ENCODE data around the gene NKX6-2.
"Not testable (repeated sequence)": the region's sequence is repeated elsewhere in the genome, so short reads cannot be mapped to it uniquely, and the experiment has no call there.

Gene NKX6-2

DNA sequence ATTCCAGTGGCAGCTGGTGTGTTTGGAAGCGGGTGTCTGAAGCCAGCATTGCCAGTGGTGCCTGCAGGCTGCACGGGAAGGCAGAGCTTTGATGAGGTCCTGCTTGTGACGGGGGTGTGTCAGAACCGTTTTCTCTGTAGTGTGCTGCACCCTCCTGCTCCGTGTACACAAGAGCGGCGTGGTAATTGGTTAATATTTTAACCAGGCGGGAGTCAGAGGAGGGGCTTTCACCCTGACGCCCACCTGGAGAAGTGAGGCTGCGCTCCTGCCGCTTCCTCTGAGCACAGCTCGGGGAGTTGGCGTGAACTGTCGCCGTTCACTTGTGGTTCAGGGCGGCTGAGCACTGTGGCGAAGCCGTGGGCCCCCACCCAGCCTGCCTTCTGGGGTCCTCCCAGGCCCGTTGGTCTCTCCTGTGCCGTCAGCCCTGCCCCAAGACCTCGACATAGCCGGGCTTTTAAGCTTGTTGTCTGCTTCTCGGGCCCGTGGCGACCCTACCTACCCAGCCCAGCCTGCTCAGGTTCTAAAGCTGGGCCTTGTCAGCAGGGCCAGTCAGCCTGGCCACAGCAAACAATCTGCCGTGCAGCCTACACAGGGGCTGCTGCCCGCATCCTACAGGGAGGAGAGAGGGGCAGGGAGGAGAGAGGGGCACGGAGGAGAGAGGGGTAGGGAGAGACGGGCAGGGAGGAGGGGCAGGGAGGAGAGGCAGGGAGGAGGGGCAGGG lies 11.6 kb downstream of the NKX6-2 start:
- Histone ChIP-seq H3K9me3 (ENCODE audit: insufficient read depth, low read length) (no peaks in the 10 kb centered on the region), H3K36me3 (replicated peaks; ENCODE audit: low read depth, low read length) (no peaks in the 10 kb centered on the region), H3K4me3 (ENCODE audit: low read length) (no peak overlapping the region), H3K4me2 (ENCODE audit: low read length) (no peak overlapping the region), H3K4me1 (ENCODE audit: low read length) (no peaks in the 10 kb centered on the region), H3K79me2 (ENCODE audit: low read length) (no peaks in the 10 kb centered on the region), H3K27me3 (ENCODE audit: low read depth, low read length) (no peaks in the 10 kb centered on the region), H4K20me1 (ENCODE audit: insufficient read depth, low read length) (no peaks in the 10 kb centered on the region), H3K27ac (ENCODE audit: low read length) (no peak overlapping the region), H2AFZ (ENCODE audit: low read depth, low read length) (no peak overlapping the region), H3K9ac (ENCODE audit: low read length) (no peak overlapping the region)
- TF ChIP-seq EZH2phosphoT487 (IDR thresholded peaks at IDR 0.05; ENCODE audit: low read depth): no peak
- TF ChIP-seq, protein P1, sequence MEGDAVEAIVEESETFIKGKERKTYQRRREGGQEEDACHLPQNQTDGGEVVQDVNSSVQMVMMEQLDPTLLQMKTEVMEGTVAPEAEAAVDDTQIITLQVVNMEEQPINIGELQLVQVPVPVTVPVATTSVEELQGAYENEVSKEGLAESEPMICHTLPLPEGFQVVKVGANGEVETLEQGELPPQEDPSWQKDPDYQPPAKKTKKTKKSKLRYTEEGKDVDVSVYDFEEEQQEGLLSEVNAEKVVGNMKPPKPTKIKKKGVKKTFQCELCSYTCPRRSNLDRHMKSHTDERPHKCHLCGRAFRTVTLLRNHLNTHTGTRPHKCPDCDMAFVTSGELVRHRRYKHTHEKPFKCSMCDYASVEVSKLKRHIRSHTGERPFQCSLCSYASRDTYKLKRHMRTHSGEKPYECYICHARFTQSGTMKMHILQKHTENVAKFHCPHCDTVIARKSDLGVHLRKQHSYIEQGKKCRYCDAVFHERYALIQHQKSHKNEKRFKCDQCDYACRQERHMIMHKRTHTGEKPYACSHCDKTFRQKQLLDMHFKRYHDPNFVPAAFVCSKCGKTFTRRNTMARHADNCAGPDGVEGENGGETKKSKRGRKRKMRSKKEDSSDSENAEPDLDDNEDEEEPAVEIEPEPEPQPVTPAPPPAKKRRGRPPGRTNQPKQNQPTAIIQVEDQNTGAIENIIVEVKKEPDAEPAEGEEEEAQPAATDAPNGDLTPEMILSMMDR (IDR thresholded peaks at IDR 0.05; ENCODE audit: low read depth, low read length): no peak

DNA sequence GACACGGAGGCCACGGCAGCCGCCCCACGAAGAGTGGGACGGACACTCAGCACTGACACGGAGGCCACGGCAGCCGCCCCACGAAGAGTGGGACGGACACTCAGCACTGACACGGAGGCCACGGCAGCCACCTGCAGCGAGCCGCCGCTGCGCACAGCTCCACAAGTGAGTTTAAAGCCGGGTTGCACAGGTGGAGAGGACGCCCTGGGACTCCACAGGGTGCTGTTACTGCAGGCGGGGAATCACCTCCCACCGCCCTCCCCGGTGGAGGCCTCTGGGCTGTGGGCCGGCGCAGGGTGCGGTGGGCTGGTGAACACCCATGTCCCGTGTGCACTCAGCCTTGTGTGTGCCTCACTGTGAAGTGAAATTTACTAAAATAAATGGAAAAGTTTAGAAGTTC lies 13.1 kb downstream of the NKX6-2 start:
- not testable (repeated sequence) for H2AFZ ChIP-seq (ENCODE audit: low read depth, low read length); H3K4me1 ChIP-seq (ENCODE audit: low read length); H3K36me3 ChIP-seq (replicated peaks; ENCODE audit: low read depth, low read length); H3K9ac ChIP-seq (ENCODE audit: low read length); H3K9me3 ChIP-seq (ENCODE audit: insufficient read depth, low read length); H4K20me1 ChIP-seq (ENCODE audit: insufficient read depth, low read length); H3K4me3 ChIP-seq (ENCODE audit: low read length); H3K79me2 ChIP-seq (ENCODE audit: low read length); H3K27ac ChIP-seq (ENCODE audit: low read length); H3K27me3 ChIP-seq (ENCODE audit: low read depth, low read length); H3K4me2 ChIP-seq (ENCODE audit: low read length)

DNA sequence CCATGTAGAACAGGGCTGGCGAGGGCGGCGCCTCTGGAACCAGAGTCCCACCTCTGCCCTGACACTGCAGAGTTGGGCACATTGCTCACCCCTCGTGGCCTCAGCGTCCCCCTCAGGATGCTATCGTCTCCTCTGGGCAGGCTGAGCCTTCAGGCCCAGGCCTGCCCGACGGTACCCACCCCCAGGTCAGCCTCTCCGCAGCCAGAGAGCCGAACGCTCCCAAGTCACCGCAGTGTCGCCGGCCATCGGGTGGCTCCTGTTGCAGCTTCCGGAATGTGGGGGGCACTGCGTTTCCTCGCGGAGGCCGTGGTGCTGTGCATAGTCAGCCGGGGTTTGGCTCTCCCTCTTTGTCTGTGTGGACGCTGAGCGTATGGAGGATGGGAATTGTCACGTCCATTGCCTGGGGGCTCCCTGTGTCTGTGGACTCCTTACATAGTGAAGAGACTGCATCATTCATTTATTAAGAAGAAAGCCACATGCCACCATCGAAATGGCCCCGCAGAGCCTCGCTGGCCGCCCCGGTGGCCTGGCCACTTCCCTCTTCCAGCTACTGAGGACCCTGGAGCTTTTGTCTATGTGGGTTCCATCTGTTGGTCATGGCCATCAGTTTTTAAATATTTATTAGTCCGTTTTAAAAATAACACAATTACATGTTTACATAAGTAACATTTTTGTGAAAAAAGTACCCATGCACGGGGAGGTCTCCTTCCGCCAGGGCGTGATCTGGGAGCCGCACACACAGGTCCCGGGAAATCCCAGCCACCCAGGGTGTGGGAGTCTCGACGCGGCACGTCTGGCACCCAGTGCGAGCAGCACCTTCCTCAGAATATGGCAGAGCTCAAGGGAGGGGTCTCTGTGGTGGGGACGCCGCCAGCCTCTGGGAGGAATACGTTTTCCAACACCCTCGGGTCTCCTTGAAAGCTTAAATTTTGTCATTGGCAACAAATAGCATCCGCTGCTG lies 15.6 kb downstream of the NKX6-2 start:
- H3K4me2 ChIP-seq (ENCODE audit: low read length): no peak overlapping the region
- no peaks in the 10 kb centered on the region for H3K27me3 ChIP-seq (ENCODE audit: low read depth, low read length)
- no peaks in the 10 kb centered on the region for H3K79me2 ChIP-seq (ENCODE audit: low read length)
- no peak overlapping the region for H3K9ac ChIP-seq (ENCODE audit: low read length)
- no peaks in the 10 kb centered on the region for H3K9me3 ChIP-seq (ENCODE audit: insufficient read depth, low read length)
- no peaks in the 10 kb centered on the region for H3K4me1 ChIP-seq (ENCODE audit: low read length)
- TF ChIP-seq, protein P1 (IDR thresholded peaks at IDR 0.05; ENCODE audit: low read depth, low read length): no peak
- no peak for TF ChIP-seq EZH2phosphoT487 (IDR thresholded peaks at IDR 0.05; ENCODE audit: low read depth)
- no peak overlapping the region for H3K4me3 ChIP-seq (ENCODE audit: low read length)
- no peaks in the 10 kb centered on the region for H3K36me3 ChIP-seq (replicated peaks; ENCODE audit: low read depth, low read length)
- no peak overlapping the region for H2AFZ ChIP-seq (ENCODE audit: low read depth, low read length)
- H4K20me1 ChIP-seq (ENCODE audit: insufficient read depth, low read length): no peaks in the 10 kb centered on the region
- no peak overlapping the region for H3K27ac ChIP-seq (ENCODE audit: low read length)

DNA sequence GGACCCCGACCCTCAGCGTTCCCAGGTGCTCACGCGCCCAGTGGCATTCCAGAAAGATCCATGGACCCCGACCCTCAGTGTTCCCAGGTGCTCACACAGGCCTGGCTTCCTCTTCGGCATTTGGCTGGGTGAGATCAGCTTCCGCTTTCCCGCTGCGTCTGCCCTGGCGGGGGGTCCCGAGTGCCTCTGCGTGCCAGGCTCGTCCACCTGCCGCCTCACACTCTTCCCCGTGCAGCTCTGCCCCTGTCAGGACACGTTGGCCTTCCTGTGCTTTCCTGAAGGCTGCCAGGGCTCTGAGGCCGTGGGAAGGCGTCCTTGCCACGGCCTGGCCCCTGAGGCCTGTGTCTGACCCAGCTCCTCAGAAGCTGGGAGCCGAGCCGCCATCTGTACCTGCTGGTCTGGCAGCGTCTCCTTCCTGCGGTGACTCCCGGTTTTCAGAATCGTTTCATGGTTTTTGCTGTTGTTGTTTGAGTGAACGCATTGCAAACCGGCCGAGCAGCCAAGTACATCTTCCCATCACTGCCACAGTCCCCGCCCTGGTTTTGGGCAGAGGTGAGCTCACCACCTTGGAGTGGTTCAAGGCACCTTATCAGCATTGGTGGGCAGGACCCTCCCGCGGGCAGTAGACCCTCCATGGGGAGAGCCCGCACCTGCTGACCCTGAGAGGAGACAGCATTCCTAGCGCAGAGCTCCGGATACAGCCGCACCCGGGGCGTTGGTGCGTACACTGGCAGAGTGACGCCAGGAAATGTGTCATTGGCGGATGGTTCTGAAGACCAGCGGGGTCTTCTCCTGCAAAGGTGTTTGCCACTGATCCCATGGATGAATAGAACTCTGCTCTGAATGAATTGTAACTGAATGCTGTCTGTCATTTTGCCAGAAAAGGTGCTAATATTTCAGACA lies 17.4 kb downstream of the NKX6-2 start:
- Histone ChIP-seq H3K36me3 (replicated peaks; ENCODE audit: low read depth, low read length) (no peaks in the 10 kb centered on the region), H3K4me3 (ENCODE audit: low read length) (no peak overlapping the region), H3K9ac (ENCODE audit: low read length) (no peak overlapping the region), H3K27ac (ENCODE audit: low read length) (no peak overlapping the region), H3K79me2 (ENCODE audit: low read length) (no peaks in the 10 kb centered on the region), H3K4me1 (ENCODE audit: low read length) (no peaks in the 10 kb centered on the region), H3K9me3 (ENCODE audit: insufficient read depth, low read length) (no peaks in the 10 kb centered on the region), H2AFZ (ENCODE audit: low read depth, low read length) (no peak overlapping the region), H3K27me3 (ENCODE audit: low read depth, low read length) (no peaks in the 10 kb centered on the region), H4K20me1 (ENCODE audit: insufficient read depth, low read length) (no peaks in the 10 kb centered on the region), H3K4me2 (ENCODE audit: low read length) (no peak overlapping the region)
- TF ChIP-seq, protein P1 (IDR thresholded peaks at IDR 0.05; ENCODE audit: low read depth, low read length): no peak
- no peak for TF ChIP-seq EZH2phosphoT487 (IDR thresholded peaks at IDR 0.05; ENCODE audit: low read depth)

Measured in OCI-LY3 (cell line).